Loucy (cell line): ENCODE results near the gene FTO.

Source experiments
- H2AFZ ChIP-seq: fragments of 200-600 bp; sonication (generic); 2 replicates; pipeline ENCODE4 v1.6.0; 2016; ENCODE audit warnings: antibody characterized with exemption, mild to moderate bottlenecking, low read length, moderate library complexity
- H3F3A ChIP-seq: fragments of 200-600 bp; 2 replicates; pipeline ENCODE4 v1.6.0; 2016; ENCODE audit warnings: antibody characterized with exemption, low read depth, mild to moderate bottlenecking
- H3K27me3 ChIP-seq: fragments of 200-600 bp; sonication (generic); 2 replicates; pipeline ENCODE4 v1.6.1; 2014; ENCODE audit warnings: low read length, mild to moderate bottlenecking; ENCODE audit not compliant: insufficient read depth, poor library complexity, severe bottlenecking
- H3K36me3 ChIP-seq: fragments of 200-600 bp; sonication (generic); 2 replicates; pipeline ENCODE4 v1.6.1; 2016; ENCODE audit warnings: low read length; ENCODE audit not compliant: insufficient read depth
- H3K4me1 ChIP-seq: fragments of 200-600 bp; sonication (generic); 2 replicates; pipeline ENCODE4 v1.5.1; 2014; ENCODE audit warnings: low read length, mild to moderate bottlenecking; ENCODE audit not compliant: insufficient read depth, poor library complexity, severe bottlenecking
- H3K4me2 ChIP-seq: fragments of 200-600 bp; sonication (generic); 2 replicates; pipeline ENCODE4 v1.6.0; 2014; ENCODE audit warnings: antibody characterized with exemption, low read length, low read depth, mild to moderate bottlenecking; ENCODE audit not compliant: poor library complexity, severe bottlenecking
- H3K4me3 ChIP-seq: fragments of 200-600 bp; sonication (generic); 2 replicates; pipeline ENCODE4 v1.5.1; 2014; ENCODE audit warnings: low read length, mild to moderate bottlenecking, mixed read lengths; ENCODE audit not compliant: poor library complexity, severe bottlenecking
- H3K79me2 ChIP-seq: fragments of 200-600 bp; sonication (generic); 2 replicates; pipeline ENCODE4 v1.6.1; 2014; ENCODE audit warnings: low read length; ENCODE audit not compliant: insufficient read depth
- H3K9ac ChIP-seq: fragments of 200-600 bp; sonication (generic); 2 replicates; pipeline ENCODE4 v1.6.0; 2014; ENCODE audit warnings: mild to moderate bottlenecking, low read depth, low read length, moderate library complexity; ENCODE audit not compliant: poor library complexity, severe bottlenecking
- H3K9me2 ChIP-seq: fragments of 200-600 bp; sonication (generic); replicated peaks from 2 replicates; pipeline ENCODE4 v1.6.1; 2016; ENCODE audit warnings: low read depth, low read length, mixed read lengths
- H3K9me3 ChIP-seq: fragments of 200-600 bp; sonication (generic); 2 replicates; pipeline ENCODE4 v1.6.1; 2014; ENCODE audit warnings: mild to moderate bottlenecking, antibody characterized with exemption, low read length, low read depth; ENCODE audit not compliant: insufficient read depth
- H4K20me1 ChIP-seq: fragments of 200-600 bp; sonication (generic); 2 replicates; pipeline ENCODE4 v1.6.0; 2014; ENCODE audit warnings: antibody characterized with exemption, low read length, mild to moderate bottlenecking; ENCODE audit not compliant: insufficient read depth, poor library complexity, severe bottlenecking
- EZH2phosphoT487 ChIP-seq: fragments of 200-600 bp; IDR thresholded peaks from 2 replicates; pipeline ENCODE4 v1.6.1; 2018; ENCODE audit warnings: antibody characterized with exemption, mild to moderate bottlenecking, moderate library complexity, borderline replicate concordance
- TF ChIP-seq, protein P1 (sequence below): fragments of 200-600 bp; sonication (generic); conservative IDR thresholded peaks from 2 replicates; pipeline ENCODE4 v1.5.1; 2014; ENCODE audit warnings: mild to moderate bottlenecking, antibody characterized with exemption, low read length

The FTO gene

GRCh38 chr16:54160939-54161897, 457.3 kb downstream of the FTO start:
- Histone ChIP-seq H3K4me2 (no peak overlapping the region), H2AFZ (no peak overlapping the region)

GRCh38 chr16:54163197-54163843, 459.4 kb downstream of the FTO start:
- Histone ChIP-seq H3K4me3 (no peak overlapping the region), H4K20me1 (no peaks in the 10 kb centered on the region), H3K9me3 (no peaks in the 10 kb centered on the region), H3K9ac (no peak overlapping the region), H3K4me2 (no peak overlapping the region), H3K4me1 (peaks cover 7% of the 10 kb centered on the region), H3F3A (no peaks in the 10 kb centered on the region), H3K27me3 (no peaks in the 10 kb centered on the region), H3K79me2 (no peaks in the 10 kb centered on the region), H2AFZ (no peak overlapping the region), H3K36me3 (no peaks in the 10 kb centered on the region), H3K9me2 (no peaks in the 10 kb centered on the region)
- TF ChIP-seq EZH2phosphoT487 = no peak
- TF ChIP-seq, protein P1, sequence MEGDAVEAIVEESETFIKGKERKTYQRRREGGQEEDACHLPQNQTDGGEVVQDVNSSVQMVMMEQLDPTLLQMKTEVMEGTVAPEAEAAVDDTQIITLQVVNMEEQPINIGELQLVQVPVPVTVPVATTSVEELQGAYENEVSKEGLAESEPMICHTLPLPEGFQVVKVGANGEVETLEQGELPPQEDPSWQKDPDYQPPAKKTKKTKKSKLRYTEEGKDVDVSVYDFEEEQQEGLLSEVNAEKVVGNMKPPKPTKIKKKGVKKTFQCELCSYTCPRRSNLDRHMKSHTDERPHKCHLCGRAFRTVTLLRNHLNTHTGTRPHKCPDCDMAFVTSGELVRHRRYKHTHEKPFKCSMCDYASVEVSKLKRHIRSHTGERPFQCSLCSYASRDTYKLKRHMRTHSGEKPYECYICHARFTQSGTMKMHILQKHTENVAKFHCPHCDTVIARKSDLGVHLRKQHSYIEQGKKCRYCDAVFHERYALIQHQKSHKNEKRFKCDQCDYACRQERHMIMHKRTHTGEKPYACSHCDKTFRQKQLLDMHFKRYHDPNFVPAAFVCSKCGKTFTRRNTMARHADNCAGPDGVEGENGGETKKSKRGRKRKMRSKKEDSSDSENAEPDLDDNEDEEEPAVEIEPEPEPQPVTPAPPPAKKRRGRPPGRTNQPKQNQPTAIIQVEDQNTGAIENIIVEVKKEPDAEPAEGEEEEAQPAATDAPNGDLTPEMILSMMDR = no peak

More at GRCh38 chr16:54160939-54161897, 457.3 kb downstream of the FTO start:
- peaks cover 7% of the 10 kb centered on the region for H3K4me1 ChIP-seq
- no peaks in the 10 kb centered on the region for H3F3A ChIP-seq
- H3K79me2 ChIP-seq = no peaks in the 10 kb centered on the region
- H4K20me1 ChIP-seq = no peaks in the 10 kb centered on the region
- H3K9ac ChIP-seq = no peak overlapping the region
- H3K36me3 ChIP-seq = no peaks in the 10 kb centered on the region
- no peak overlapping the region for H3K4me3 ChIP-seq
- TF ChIP-seq EZH2phosphoT487 = no peak
- TF ChIP-seq, protein P1 = no peak
- H3K27me3 ChIP-seq = no peaks in the 10 kb centered on the region
- no peaks in the 10 kb centered on the region; the same call in 1 of the 2 replicates for H3K9me3 ChIP-seq
- no peaks in the 10 kb centered on the region for H3K9me2 ChIP-seq

GRCh38 chr16:54164789-54165173, 460.8 kb downstream of the FTO start:
- TF ChIP-seq, protein P1 = no peak
- Histone ChIP-seq H3K36me3 (no peaks in the 10 kb centered on the region), H2AFZ (no peak overlapping the region), H3K27me3 (no peaks in the 10 kb centered on the region), H3K9me3 (no peaks in the 10 kb centered on the region), H3K79me2 (no peaks in the 10 kb centered on the region), H3F3A (no peaks in the 10 kb centered on the region), H3K9ac (no peak overlapping the region), H3K4me1 (peaks cover 7% of the 10 kb centered on the region), H4K20me1 (no peaks in the 10 kb centered on the region), H3K4me3 (no peak overlapping the region), H3K9me2 (no peaks in the 10 kb centered on the region), H3K4me2 (no peak overlapping the region)
